NB4 (cell line): ENCODE results near the gene DOLK.

Experiments used
- DNase-seq: peaks from one replicate; pipeline ENCODE4 v3.0.0; 2010; ENCODE audit warnings: low read depth
- H3K4me3 ChIP-seq: one replicate; pipeline ENCODE4 v1.5.1; 2011; ENCODE audit warnings: mild to moderate bottlenecking, low read depth, low read length, moderate library complexity
- MYC ChIP-seq: IDR thresholded peaks from 2 replicates; pipeline ENCODE4 v1.6.1; 2011; ENCODE audit warnings: low read depth, low read length
- POLR2A ChIP-seq: IDR thresholded peaks from 2 replicates; pipeline ENCODE4 v1.6.1; 2011; ENCODE audit warnings: mild to moderate bottlenecking; ENCODE audit not compliant: insufficient read length; ENCODE audit errors: extremely low read depth
- TF ChIP-seq, protein P1 (sequence below): IDR thresholded peaks from one replicate; pipeline ENCODE4 v1.5.1; 2012; ENCODE audit warnings: low read depth, low read length
- TF ChIP-seq, protein P2 (sequence below): IDR thresholded peaks from 2 replicates; pipeline ENCODE4 v1.6.1; 2011; ENCODE audit warnings: low read depth, low read length

Gene DOLK

DNA sequence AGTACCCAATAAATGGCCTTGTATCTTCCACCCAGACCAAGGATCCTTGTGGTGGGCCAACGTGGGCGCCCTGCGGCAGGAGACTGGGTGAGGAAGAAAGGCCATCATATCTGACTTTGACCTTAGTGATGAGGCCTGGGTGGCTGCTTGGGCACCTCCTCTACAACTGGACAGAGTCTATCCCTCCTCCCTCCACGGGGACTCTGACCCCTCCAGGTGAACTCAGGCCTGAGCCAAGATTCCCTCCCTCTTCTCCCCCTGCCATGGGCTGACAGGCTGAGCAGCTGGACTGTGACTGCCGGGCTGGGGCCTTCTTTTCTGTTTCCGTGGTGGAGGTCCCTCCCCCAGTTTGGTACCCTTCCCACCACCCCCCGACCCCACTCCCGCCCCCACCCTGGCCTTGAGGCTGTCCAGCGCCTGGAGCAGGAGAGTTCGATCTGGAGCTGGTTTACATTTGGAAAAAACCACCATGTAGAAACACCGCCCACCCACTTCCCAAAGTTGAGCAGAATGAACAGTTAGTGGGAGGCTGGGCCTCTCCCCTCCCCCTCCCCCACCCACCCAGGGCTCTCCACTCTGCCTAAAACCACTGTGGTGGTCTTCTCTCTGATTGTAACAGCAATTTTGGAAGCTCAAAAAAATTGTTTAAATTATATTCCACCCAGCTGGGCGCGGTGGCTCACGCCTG lies 27.9 kb downstream of the DOLK start:
- TF ChIP-seq POLR2A (no peak), MYC (no peak)
- TF ChIP-seq, protein P1, sequence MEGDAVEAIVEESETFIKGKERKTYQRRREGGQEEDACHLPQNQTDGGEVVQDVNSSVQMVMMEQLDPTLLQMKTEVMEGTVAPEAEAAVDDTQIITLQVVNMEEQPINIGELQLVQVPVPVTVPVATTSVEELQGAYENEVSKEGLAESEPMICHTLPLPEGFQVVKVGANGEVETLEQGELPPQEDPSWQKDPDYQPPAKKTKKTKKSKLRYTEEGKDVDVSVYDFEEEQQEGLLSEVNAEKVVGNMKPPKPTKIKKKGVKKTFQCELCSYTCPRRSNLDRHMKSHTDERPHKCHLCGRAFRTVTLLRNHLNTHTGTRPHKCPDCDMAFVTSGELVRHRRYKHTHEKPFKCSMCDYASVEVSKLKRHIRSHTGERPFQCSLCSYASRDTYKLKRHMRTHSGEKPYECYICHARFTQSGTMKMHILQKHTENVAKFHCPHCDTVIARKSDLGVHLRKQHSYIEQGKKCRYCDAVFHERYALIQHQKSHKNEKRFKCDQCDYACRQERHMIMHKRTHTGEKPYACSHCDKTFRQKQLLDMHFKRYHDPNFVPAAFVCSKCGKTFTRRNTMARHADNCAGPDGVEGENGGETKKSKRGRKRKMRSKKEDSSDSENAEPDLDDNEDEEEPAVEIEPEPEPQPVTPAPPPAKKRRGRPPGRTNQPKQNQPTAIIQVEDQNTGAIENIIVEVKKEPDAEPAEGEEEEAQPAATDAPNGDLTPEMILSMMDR: no peak
- TF ChIP-seq, protein P2, sequence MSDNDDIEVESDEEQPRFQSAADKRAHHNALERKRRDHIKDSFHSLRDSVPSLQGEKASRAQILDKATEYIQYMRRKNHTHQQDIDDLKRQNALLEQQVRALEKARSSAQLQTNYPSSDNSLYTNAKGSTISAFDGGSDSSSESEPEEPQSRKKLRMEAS: no peak
- H3K4me3 ChIP-seq: no peak overlapping the region
- no peak for DNase-seq

DNA sequence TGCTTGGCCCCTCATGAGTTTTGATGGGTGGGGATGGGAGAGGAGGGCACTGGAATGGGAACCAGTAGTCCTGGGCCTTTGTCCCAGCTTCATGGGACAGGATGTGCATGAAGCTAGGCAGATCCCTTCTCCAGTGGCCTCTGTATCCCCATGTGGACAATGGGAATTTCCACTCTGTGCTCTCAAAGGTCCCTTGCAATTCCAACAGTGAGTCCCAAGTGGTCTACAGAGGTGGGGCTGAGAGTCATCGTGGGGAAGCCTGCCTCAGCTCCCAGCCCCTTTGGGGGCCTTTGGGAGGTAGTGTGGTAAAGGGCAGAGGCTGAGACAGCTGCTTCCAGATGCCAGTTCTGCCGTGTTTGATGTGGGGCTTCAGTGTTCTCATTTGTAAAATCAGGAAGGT lies 28.5 kb downstream of the DOLK start:
- TF ChIP-seq, protein P2: no peak
- no peak for TF ChIP-seq POLR2A
- no peak for TF ChIP-seq MYC
- TF ChIP-seq, protein P1: no peak
- no peak overlapping the region for H3K4me3 ChIP-seq
- DNase-seq: no peak

DNA sequence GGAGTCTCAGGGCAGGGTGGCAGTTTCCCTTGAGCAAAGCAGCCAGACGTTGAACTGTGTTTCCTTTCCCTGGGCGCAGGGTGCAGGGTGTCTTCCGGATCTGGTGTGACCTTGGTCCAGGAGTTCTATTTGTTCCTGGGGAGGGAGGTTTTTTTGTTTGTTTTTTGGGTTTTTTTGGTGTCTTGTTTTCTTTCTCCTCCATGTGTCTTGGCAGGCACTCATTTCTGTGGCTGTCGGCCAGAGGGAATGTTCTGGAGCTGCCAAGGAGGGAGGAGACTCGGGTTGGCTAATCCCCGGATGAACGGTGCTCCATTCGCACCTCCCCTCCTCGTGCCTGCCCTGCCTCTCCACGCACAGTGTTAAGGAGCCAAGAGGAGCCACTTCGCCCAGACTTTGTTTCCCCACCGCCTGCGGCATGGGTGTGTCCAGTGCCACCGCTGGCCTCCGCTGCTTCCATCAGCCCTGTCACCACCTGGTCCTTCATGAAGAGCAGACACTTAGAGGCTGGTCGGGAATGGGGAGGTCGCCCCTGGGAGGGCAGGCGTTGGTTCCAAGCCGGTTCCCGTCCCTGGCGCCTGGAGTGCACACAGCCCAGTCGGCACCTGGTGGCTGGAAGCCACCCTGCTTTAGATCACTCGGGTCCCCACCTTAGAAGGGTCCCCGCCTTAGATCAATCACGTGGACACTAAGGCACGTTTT lies 30.1 kb downstream of the DOLK start:
- DNase-seq: no peak
- TF ChIP-seq POLR2A (no peak), MYC (no peak)
- TF ChIP-seq, protein P1: no peak
- TF ChIP-seq, protein P2: no peak
- H3K4me3 ChIP-seq: no peak overlapping the region

DNA sequence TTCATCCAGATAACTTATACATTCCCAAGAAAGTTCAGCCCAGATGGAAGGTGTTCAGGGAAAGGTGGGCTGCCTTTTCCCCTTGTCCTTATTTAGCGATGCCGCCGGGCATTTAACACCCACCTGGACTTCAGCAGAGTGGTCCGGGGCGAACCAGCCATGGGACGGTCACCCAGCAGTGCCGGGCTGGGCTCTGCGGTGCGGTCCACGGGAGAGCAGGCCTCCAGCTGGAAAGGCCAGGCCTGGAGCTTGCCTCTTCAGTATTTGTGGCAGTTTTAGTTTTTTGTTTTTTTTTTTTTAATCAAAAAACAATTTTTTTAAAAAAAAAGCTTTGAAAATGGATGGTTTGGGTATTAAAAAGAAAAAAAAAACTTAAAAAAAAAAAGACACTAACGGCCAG lies 30.7 kb downstream of the DOLK start:
- no peak for DNase-seq
- TF ChIP-seq MYC: no peak
- TF ChIP-seq, protein P1: no peak
- TF ChIP-seq, protein P2: no peak
- TF ChIP-seq POLR2A: no peak
- H3K4me3 ChIP-seq: no peak overlapping the region

DNA sequence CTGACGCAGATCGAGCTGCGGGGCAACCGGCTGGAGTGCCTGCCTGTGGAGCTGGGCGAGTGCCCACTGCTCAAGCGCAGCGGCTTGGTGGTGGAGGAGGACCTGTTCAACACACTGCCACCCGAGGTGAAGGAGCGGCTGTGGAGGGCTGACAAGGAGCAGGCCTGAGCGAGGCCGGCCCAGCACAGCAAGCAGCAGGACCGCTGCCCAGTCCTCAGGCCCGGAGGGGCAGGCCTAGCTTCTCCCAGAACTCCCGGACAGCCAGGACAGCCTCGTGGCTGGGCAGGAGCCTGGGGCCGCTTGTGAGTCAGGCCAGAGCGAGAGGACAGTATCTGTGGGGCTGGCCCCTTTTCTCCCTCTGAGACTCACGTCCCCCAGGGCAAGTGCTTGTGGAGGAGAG lies 31.2 kb downstream of the DOLK start:
- no peak for TF ChIP-seq MYC
- TF ChIP-seq, protein P2: no peak
- TF ChIP-seq POLR2A: no peak
- TF ChIP-seq, protein P1: no peak
- no peak for DNase-seq
- no peak overlapping the region for H3K4me3 ChIP-seq
